Astrocyte (in vitro differentiated cells and primary cell): ENCODE data around the gene TOM1L1. TPM values are rescaled to one million over a fixed set of nuclear protein-coding genes. Genes with fewer than 3 reads are reported as not detected.

Experiments used
- DNase-seq: peaks from one replicate; pipeline ENCODE4 v3.0.0-alpha.2; 2010; ENCODE audit warnings: low read depth
- FAIRE-seq: peaks from 2 replicates; lab custom pipeline; 2011; peaks lifted over from hg19 to GRCh38; lab: Jason Lieb, UNC
- H2AFZ ChIP-seq: 2 replicates; pipeline ENCODE4 v1.6.0; 2012; ENCODE audit warnings: low read depth, low read length, inconsistent platforms
- H3K27ac ChIP-seq: 2 replicates; pipeline ENCODE4 v1.5.1; 2011; ENCODE audit warnings: low read depth, low read length, inconsistent platforms
- H3K27me3 ChIP-seq: 2 replicates; pipeline ENCODE4 v1.6.0; 2011; ENCODE audit warnings: low read length, inconsistent platforms; ENCODE audit not compliant: insufficient read depth
- H3K36me3 ChIP-seq: 2 replicates; pipeline ENCODE4 v1.5.1; 2011; ENCODE audit warnings: low read length, inconsistent platforms; ENCODE audit not compliant: insufficient read depth
- H3K4me1 ChIP-seq: 2 replicates; pipeline ENCODE4 v1.5.1; 2011; ENCODE audit warnings: low read length, inconsistent platforms; ENCODE audit not compliant: insufficient read depth
- H3K4me2 ChIP-seq: 2 replicates; pipeline ENCODE4 v1.6.0; 2012; ENCODE audit warnings: low read length, inconsistent platforms
- H3K4me3 ChIP-seq: 2 replicates; pipeline ENCODE4 v1.5.1; 2011; ENCODE audit warnings: low read depth, mild to moderate bottlenecking, low read length, inconsistent platforms; ENCODE audit not compliant: insufficient read depth
- H3K79me2 ChIP-seq: 2 replicates; pipeline ENCODE4 v1.6.0; 2012; ENCODE audit warnings: mild to moderate bottlenecking, low read length, inconsistent platforms; ENCODE audit not compliant: insufficient read depth
- H3K9ac ChIP-seq: 2 replicates; pipeline ENCODE4 v1.6.0; 2012; ENCODE audit warnings: mild to moderate bottlenecking, low read length, inconsistent platforms
- H3K9me3 ChIP-seq: 2 replicates; pipeline ENCODE4 v1.5.1; 2012; ENCODE audit warnings: low read depth, mild to moderate bottlenecking, low read length, inconsistent platforms; ENCODE audit not compliant: insufficient read depth
- H4K20me1 ChIP-seq: 2 replicates; pipeline ENCODE4 v1.6.0; 2012; ENCODE audit warnings: low read length, inconsistent platforms; ENCODE audit not compliant: insufficient read depth
- H3K27ac Mint-ChIP-seq: one replicate; pipeline ENCODE4 v1.8.0; 2021; ENCODE audit warnings: mild to moderate bottlenecking, mixed read lengths; ENCODE audit not compliant: unreplicated experiment
- H3K27me3 Mint-ChIP-seq: one replicate; pipeline ENCODE4 v1.8.0; 2021; ENCODE audit warnings: low read depth, mixed read lengths; ENCODE audit not compliant: unreplicated experiment
- H3K36me3 Mint-ChIP-seq: one replicate; pipeline ENCODE4 v1.8.0; 2021; ENCODE audit warnings: low read depth, mixed read lengths; ENCODE audit not compliant: unreplicated experiment
- H3K4me1 Mint-ChIP-seq: one replicate; pipeline ENCODE4 v1.8.0; 2021; ENCODE audit warnings: low read depth, mixed read lengths; ENCODE audit not compliant: unreplicated experiment
- H3K4me3 Mint-ChIP-seq: one replicate; pipeline ENCODE4 v1.8.0; 2021; ENCODE audit warnings: mild to moderate bottlenecking, moderate library complexity, mixed read lengths; ENCODE audit not compliant: unreplicated experiment
- H3K9me3 Mint-ChIP-seq: one replicate; pipeline ENCODE4 v1.8.0; 2021; ENCODE audit warnings: mild to moderate bottlenecking, mixed read lengths; ENCODE audit not compliant: unreplicated experiment
- CTCF ChIP-seq: IDR thresholded peaks from 2 replicates; pipeline ENCODE4 v1.5.1; 2011; ENCODE audit warnings: low read depth, mild to moderate bottlenecking, inconsistent platforms, low read length, moderate library complexity; ENCODE audit not compliant: insufficient read depth
- EZH2 ChIP-seq: IDR thresholded peaks from 2 replicates; pipeline ENCODE4 v1.6.1; 2012; ENCODE audit warnings: mild to moderate bottlenecking, low read length, inconsistent platforms; ENCODE audit not compliant: insufficient read depth
- total RNA-seq: library from RNA; stranded (reverse); gene quantifications from 2 replicates; pipeline ENCODE4 v1.2.1, GENCODE V29; 2021

Gene TOM1L1
- total RNA-seq, 1 donor from 2014 or later: 27.1 TPM

GRCh38 chr17:54907376-54907775 lies 6.7 kb downstream of the TOM1L1 start:
- Mint-ChIP-seq H3K36me3 (peaks cover 13% of the 10 kb centered on the region), H3K4me1 (peaks cover 7% of the 10 kb centered on the region), H3K27ac (no peak overlapping the region), H3K4me3 (no peak overlapping the region), H3K27me3 (no peaks in the 10 kb centered on the region), H3K9me3 (no peaks in the 10 kb centered on the region)
- H3K4me2 ChIP-seq: no peak overlapping the region
- DNase-seq (no peak), FAIRE-seq (no peak)
- H2AFZ ChIP-seq: no peak overlapping the region
- H3K9ac ChIP-seq: no peak overlapping the region
- no peak for TF ChIP-seq EZH2
- TF ChIP-seq CTCF: no peak
- no peaks in the 10 kb centered on the region for H3K27me3 ChIP-seq
- no peaks in the 10 kb centered on the region for H3K79me2 ChIP-seq
- peaks cover 3% of the 10 kb centered on the region for H4K20me1 ChIP-seq
- no peaks in the 10 kb centered on the region for H3K4me1 ChIP-seq
- no peaks in the 10 kb centered on the region for H3K36me3 ChIP-seq
- H3K27ac ChIP-seq: no peak overlapping the region
- H3K4me3 ChIP-seq: no peak overlapping the region
- H3K9me3 ChIP-seq: no peaks in the 10 kb centered on the region

GRCh38 chr17:54909766-54910165 lies 9.1 kb downstream of the TOM1L1 start:
- Mint-ChIP-seq H3K27me3 (no peaks in the 10 kb centered on the region), H3K27ac (no peak overlapping the region), H3K4me3 (no peak overlapping the region), H3K4me1 (peaks cover 6% of the 10 kb centered on the region), H3K9me3 (no peaks in the 10 kb centered on the region), H3K36me3 (peaks cover 22% of the 10 kb centered on the region)
- Histone ChIP-seq H3K36me3 (no peaks in the 10 kb centered on the region), H3K27ac (no peak overlapping the region), H3K4me1 (no peaks in the 10 kb centered on the region), H3K9me3 (no peaks in the 10 kb centered on the region), H3K27me3 (no peaks in the 10 kb centered on the region), H3K79me2 (no peaks in the 10 kb centered on the region), H2AFZ (no peak overlapping the region), H4K20me1 (peaks cover 3% of the 10 kb centered on the region), H3K4me3 (no peak overlapping the region), H3K9ac (no peak overlapping the region), H3K4me2 (no peak overlapping the region)
- no peak for FAIRE-seq
- no peak for DNase-seq
- no peak for TF ChIP-seq CTCF
- no peak for TF ChIP-seq EZH2

- Histone ChIP-seq H3K36me3 (peaks cover 6% of the 10 kb centered on the region), H3K9me3 (no peaks in the 10 kb centered on the region), H3K79me2 (no peaks in the 10 kb centered on the region), H3K4me3 (no peak overlapping the region), H3K4me2 (no peak overlapping the region), H3K27ac (no peak overlapping the region), H3K9ac (no peak overlapping the region), H4K20me1 (peaks cover under 1% of the 10 kb centered on the region), H3K27me3 (no peaks in the 10 kb centered on the region), H2AFZ (no peak overlapping the region), H3K4me1 (no peaks in the 10 kb centered on the region)
- no peak for TF ChIP-seq EZH2
- no peak for TF ChIP-seq CTCF
- H3K27ac Mint-ChIP-seq: no peak overlapping the region
- DNase-seq: no peak
- H3K4me1 Mint-ChIP-seq: no peaks in the 10 kb centered on the region
- H3K4me3 Mint-ChIP-seq: no peak overlapping the region
- H3K27me3 Mint-ChIP-seq: no peaks in the 10 kb centered on the region
- no peak for FAIRE-seq
- H3K36me3 Mint-ChIP-seq: peaks cover 36% of the 10 kb centered on the region
- H3K9me3 Mint-ChIP-seq: peaks cover 3% of the 10 kb centered on the region
Measured at GRCh38 chr17:54916721-54917120, 16.1 kb downstream of the TOM1L1 start.
